ENCODE results near the gene WDR41.

The WDR41 gene

DNA sequence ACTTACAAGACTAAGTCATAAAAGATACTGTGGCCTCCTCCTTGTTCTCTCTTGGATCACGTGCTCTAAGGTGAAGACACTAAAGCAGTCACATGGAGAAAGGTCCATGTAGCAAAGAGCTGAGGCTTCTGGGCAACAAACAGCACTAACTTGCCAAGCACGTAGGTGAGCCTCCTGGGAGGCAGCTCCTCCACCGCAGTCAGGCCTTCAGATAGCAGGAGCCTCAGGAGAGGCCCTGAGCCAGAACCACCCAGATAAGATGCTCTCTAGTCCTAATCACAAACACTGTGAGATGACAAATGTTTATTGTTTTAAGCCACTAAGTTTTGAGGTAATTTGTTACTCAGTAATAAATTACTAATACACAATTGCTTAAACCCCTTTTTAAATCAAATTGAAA lies 38.0 kb downstream of the WDR41 start:
- no peak for TF ChIP-seq GATA3 (IDR thresholded peaks at IDR 0.05; ENCODE audit: low read depth, low read length)
- TF ChIP-seq GATA2 (IDR thresholded peaks at IDR 0.05; ENCODE audit: low read depth, low read length): no peak

DNA sequence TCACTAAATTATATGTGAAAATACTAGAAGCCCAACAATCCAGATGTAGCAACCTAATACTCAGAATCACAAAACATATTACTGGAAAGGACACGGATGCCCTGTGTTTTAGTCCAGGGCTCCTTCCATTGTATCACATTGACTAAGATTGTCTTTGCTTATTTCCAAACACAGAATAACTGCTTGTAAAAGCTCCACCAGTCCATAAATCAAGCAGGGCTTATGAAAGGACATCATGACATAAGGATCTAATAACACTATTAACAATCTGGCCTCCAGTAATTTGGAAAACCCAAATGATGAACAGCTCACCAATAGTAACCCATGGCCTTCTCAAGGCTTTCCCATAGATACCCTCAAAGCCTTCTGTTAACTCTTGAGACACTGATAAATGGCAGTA lies 39.8 kb downstream of the WDR41 start:
- TF ChIP-seq GATA3 (IDR thresholded peaks at IDR 0.05; ENCODE audit: low read depth, low read length) (no peak), GATA2 (IDR thresholded peaks at IDR 0.05; ENCODE audit: low read depth, low read length) (no peak)

- TF ChIP-seq GATA2 (IDR thresholded peaks at IDR 0.05; ENCODE audit: low read depth, low read length) (no peak), GATA3 (IDR thresholded peaks at IDR 0.05; ENCODE audit: low read depth, low read length) (no peak)
Measured at GRCh38 chr5:77449981-77450380, 42.1 kb downstream of the WDR41 start.

GRCh38 chr5:77449277-77449676 lies 42.8 kb downstream of the WDR41 start:
- TF ChIP-seq GATA3 (IDR thresholded peaks at IDR 0.05; ENCODE audit: low read depth, low read length) (no peak), GATA2 (IDR thresholded peaks at IDR 0.05; ENCODE audit: low read depth, low read length) (no peak)

DNA sequence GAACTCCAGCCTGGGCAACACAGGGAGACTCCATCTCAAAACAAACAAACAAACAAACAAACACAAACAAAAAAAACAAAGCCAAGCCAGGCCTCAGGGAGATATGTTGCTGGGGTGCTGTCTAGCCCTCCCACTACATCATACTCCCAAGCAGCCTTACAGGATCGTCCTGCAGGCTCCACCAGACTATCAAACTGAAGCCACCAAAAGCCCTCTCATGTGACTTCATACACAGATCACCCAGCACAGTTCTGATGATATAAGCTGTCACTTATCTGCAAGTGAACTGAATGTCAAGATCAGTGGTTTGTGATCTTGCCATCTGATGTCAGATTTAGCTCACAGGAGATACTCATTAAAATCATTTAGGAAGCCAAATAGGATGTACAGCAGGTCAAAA lies 43.3 kb downstream of the WDR41 start:
- TF ChIP-seq GATA2 (IDR thresholded peaks at IDR 0.05; ENCODE audit: low read depth, low read length): no peak
- TF ChIP-seq GATA3 (IDR thresholded peaks at IDR 0.05; ENCODE audit: low read depth, low read length): no peak

DNA sequence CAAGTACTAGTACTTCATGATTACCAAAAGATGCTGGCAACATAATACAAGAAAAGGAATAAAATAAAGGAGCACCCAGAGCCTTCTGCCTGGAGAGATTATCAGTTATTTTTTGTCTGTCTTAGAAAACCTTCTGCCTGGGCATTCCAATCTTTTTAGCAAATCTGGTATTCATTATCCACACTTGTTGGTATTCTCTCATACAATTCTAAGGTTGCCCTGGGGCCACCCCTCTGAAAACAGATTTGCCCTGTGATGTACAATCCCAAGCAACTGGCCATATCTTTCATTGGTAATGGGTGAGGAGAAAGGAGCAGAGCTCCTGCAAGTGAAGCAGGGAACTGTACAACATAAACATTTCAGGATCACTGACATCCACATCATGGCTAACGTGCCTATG lies 47.8 kb downstream of the WDR41 start:
- TF ChIP-seq GATA2 (IDR thresholded peaks at IDR 0.05; ENCODE audit: low read depth, low read length): no peak
- no peak for TF ChIP-seq GATA3 (IDR thresholded peaks at IDR 0.05; ENCODE audit: low read depth, low read length)

GRCh38 chr5:77443670-77444069 lies 48.4 kb downstream of the WDR41 start:
- TF ChIP-seq GATA3 (IDR thresholded peaks at IDR 0.05; ENCODE audit: low read depth, low read length) (no peak), GATA2 (IDR thresholded peaks at IDR 0.05; ENCODE audit: low read depth, low read length) (no peak)

- TF ChIP-seq GATA3 (IDR thresholded peaks at IDR 0.05; ENCODE audit: low read depth, low read length) (no peak), GATA2 (IDR thresholded peaks at IDR 0.05; ENCODE audit: low read depth, low read length) (no peak)
Measured at GRCh38 chr5:77438071-77438470, 54.0 kb downstream of the WDR41 start.

DNA sequence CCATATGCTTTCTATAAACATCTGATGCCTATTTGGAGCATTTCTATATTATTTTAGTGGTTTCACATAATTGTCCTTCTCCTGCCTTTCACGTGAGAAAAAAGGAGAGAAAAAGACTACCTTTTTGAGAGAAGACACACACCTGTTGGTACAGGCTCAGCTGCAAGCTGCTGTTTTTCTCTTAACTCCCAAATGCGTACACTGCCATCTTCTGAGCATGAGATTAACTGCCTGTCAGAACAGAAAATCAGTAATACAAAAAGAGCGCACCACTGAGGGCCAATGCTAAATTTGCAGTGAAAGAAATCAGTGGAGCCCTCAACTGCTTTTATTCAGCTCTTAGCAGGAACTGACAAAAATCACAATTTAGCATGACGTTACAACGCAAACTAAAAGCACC lies 54.9 kb downstream of the WDR41 start:
- TF ChIP-seq GATA2 (IDR thresholded peaks at IDR 0.05; ENCODE audit: low read depth, low read length) (no peak), GATA3 (IDR thresholded peaks at IDR 0.05; ENCODE audit: low read depth, low read length) (no peak)

- no peak for TF ChIP-seq GATA2 (IDR thresholded peaks at IDR 0.05; ENCODE audit: low read depth, low read length)
- TF ChIP-seq GATA3 (IDR thresholded peaks at IDR 0.05; ENCODE audit: low read depth, low read length): no peak
Measured at GRCh38 chr5:77431719-77432118, 60.4 kb downstream of the WDR41 start.

- TF ChIP-seq GATA3 (IDR thresholded peaks at IDR 0.05; ENCODE audit: low read depth, low read length) (no peak), GATA2 (IDR thresholded peaks at IDR 0.05; ENCODE audit: low read depth, low read length) (no peak)
Measured at GRCh38 chr5:77431286-77431685, 60.8 kb downstream of the WDR41 start.

- TF ChIP-seq GATA2 (IDR thresholded peaks at IDR 0.05; ENCODE audit: low read depth, low read length): no peak
- TF ChIP-seq GATA3 (IDR thresholded peaks at IDR 0.05; ENCODE audit: low read depth, low read length): no peak
Measured at GRCh38 chr5:77430726-77431125, 61.4 kb downstream of the WDR41 start.

- no peak for TF ChIP-seq GATA3 (IDR thresholded peaks at IDR 0.05; ENCODE audit: low read depth, low read length)
- no peak for TF ChIP-seq GATA2 (IDR thresholded peaks at IDR 0.05; ENCODE audit: low read depth, low read length)
Measured at GRCh38 chr5:77428526-77428925, 63.6 kb downstream of the WDR41 start.

DNA sequence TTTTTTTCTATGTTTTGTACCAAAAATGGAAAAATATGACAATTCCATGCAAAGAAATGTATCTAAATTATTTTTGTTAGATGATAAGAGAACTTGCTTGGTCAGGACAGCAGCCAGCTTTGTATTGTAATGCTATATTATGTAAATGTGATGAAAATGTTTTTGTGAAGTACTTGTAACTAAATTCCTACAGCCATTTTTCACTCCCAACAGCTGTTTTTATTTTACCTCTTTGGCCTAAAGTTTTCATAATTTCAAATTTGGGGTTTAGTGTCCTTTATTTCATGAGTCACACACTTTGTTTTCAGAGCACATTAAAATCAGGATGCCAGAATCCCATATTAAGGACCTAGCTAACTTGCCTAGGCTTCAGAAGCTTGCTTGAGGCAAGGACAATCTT lies 64.1 kb downstream of the WDR41 start:
- TF ChIP-seq GATA3 (IDR thresholded peaks at IDR 0.05; ENCODE audit: low read depth, low read length): no peak
- TF ChIP-seq GATA2 (IDR thresholded peaks at IDR 0.05; ENCODE audit: low read depth, low read length): no peak

DNA sequence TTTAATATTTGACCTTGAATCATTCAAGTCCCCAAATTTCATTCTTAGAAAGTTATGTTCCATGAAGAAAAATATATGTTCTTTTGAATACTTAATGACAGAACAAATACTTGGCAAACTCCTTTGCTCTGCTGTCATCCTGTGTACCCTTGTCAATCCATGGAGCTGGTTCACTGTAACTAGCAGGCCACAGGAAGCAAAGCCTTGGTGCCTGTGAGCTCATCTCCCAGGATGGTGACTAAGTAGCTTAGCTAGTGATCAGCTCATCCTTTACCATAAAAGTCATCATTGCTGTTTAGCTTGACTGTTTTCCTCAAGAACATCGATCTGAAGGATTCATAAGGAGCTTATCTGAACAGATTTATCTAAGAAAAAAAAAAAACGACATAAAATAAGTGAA lies 65.4 kb downstream of the WDR41 start:
- no peak for TF ChIP-seq GATA3 (IDR thresholded peaks at IDR 0.05; ENCODE audit: low read depth, low read length)
- no peak for TF ChIP-seq GATA2 (IDR thresholded peaks at IDR 0.05; ENCODE audit: low read depth, low read length)

- TF ChIP-seq GATA3 (IDR thresholded peaks at IDR 0.05; ENCODE audit: low read depth, low read length): no peak
- TF ChIP-seq GATA2 (IDR thresholded peaks at IDR 0.05; ENCODE audit: low read depth, low read length): no peak
Measured at GRCh38 chr5:77425998-77426659, 66.0 kb downstream of the WDR41 start.

All from SH-SY5Y (cell line).